Prostate gland (tissue), 2 donors: ENCODE measurements around the gene C1QL1. TPM values are rescaled to one million over a fixed set of nuclear protein-coding genes. Genes with fewer than 3 reads are reported as not detected.

Source experiments
- DNase-seq: peaks from one replicate; pipeline ENCODE4 v3.0.0-alpha.2; 2019; ENCODE audit warnings: low spot score
- H3K27ac ChIP-seq, 2 donors: fragments of 200-600 bp; sonication (generic); 2 replicates each; pipeline ENCODE4 v1.5.1; 2017 to 2019
- H3K27me3 ChIP-seq: fragments of 200-600 bp; sonication (generic); replicated peaks from 2 replicates; pipeline ENCODE4 v1.5.1; 2019; ENCODE audit not compliant: insufficient read depth
- H3K36me3 ChIP-seq, 2 donors: fragments of 200-600 bp; sonication (generic); 1 replicate in 1 of 2; 2 replicates in 1 of 2; pipeline versions ENCODE4 v1.5.1 to v1.8.1; 2017 to 2019
- H3K4me1 ChIP-seq: fragments of 200-600 bp; sonication (generic); replicated peaks from 2 replicates; pipeline ENCODE4 v1.5.1; 2019
- H3K4me3 ChIP-seq, 2 donors: fragments of 200-600 bp; sonication (generic); 2 replicates each; pipeline ENCODE4 v1.5.1; 2017 to 2019
- H3K9me3 ChIP-seq: fragments of 200-600 bp; sonication (generic); 2 replicates; pipeline ENCODE4 v1.5.1; 2017
- POLR2A ChIP-seq: fragments of 450-650 bp; IDR thresholded peaks from one replicate; pipeline ENCODE4 v1.6.1; 2016; ENCODE audit warnings: antibody characterized with exemption, mild to moderate bottlenecking
- POLR2AphosphoS5 ChIP-seq: sonication (generic); formaldehyde crosslinking; IDR thresholded peaks from one replicate; pipeline ENCODE4 v1.6.1; 2017; ENCODE audit warnings: antibody characterized with exemption
- WGBS: methylation state at CpG from one replicate; pipeline ENCODE4 v1.1.5; 2018; 5-methylcytosine and 5-hydroxymethylcytosine counted together
- intact Hi-C: fragments of 100-400 bp; cut with DNase I; formaldehyde crosslinking; loops from one replicate; pipeline ENCODE4 v1.14.2; 2022
- total RNA-seq, 2 donors: library from RNA; depleted of rRNA; stranded (reverse); fragments of >200 nt; gene quantifications; one replicate each; pipeline ENCODE4 v1.1.0, GENCODE V29; 2016
- TF ChIP-seq, protein P1 (sequence below), 4 experiments: fragments of 200-600 bp in 2 of 4; fragments of 450-650 bp in 2 of 4; sonication (generic) in 2 of 4; IDR thresholded peaks; 1 replicate in 3 of 4; 2 replicates in 1 of 4; pipeline ENCODE4 v1.5.1; 2016 to 2019; ENCODE audit warnings: antibody characterized with exemption in 4 of 4, mild to moderate bottlenecking in 2 of 4, moderate library complexity in 2 of 4

Gene C1QL1
- total RNA-seq, 2 donors from 2014 or later = 0.87 to 1.1 TPM

DNA sequence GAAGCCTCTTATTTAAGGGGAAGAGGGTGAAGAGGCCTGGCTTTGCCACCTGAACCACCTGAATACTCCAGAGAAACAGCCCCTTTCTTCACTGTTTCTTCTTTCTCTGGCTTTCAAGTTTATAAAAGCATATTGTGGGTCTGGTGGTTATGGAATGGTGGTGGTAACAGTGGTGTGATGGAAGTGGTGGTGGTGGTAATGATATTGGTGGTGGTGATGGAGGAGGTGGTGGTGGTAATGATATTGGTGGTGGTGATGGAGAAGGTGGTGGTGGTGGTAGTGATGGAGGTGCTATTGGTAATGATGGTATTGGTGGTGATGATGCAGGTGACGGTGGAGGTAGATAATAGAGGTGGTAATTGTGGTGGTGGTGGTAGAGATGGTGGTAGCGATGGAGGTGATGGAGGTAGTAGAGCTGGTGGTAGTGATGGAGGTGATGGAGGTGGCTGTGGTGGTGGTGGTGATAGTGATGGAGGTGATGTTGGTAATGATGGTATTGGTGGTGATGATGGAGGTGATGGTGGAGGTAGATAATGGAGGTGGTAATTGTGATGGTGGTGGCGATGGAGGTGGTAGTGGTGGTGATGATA lies 14.1 kb upstream of the C1QL1 start:
- no peaks in the 10 kb centered on the region for H3K36me3 ChIP-seq
- no peaks in the 10 kb centered on the region for H3K27me3 ChIP-seq
- H3K4me3 ChIP-seq = no peak overlapping the region
- 96% methylated on average over 3 of the region's 3 CpGs for WGBS
- no peak for DNase-seq
- TF ChIP-seq POLR2AphosphoS5 (no peak), POLR2A (no peak)
- TF ChIP-seq, protein P1, sequence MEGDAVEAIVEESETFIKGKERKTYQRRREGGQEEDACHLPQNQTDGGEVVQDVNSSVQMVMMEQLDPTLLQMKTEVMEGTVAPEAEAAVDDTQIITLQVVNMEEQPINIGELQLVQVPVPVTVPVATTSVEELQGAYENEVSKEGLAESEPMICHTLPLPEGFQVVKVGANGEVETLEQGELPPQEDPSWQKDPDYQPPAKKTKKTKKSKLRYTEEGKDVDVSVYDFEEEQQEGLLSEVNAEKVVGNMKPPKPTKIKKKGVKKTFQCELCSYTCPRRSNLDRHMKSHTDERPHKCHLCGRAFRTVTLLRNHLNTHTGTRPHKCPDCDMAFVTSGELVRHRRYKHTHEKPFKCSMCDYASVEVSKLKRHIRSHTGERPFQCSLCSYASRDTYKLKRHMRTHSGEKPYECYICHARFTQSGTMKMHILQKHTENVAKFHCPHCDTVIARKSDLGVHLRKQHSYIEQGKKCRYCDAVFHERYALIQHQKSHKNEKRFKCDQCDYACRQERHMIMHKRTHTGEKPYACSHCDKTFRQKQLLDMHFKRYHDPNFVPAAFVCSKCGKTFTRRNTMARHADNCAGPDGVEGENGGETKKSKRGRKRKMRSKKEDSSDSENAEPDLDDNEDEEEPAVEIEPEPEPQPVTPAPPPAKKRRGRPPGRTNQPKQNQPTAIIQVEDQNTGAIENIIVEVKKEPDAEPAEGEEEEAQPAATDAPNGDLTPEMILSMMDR (IDR thresholded peaks at IDR 0.05) = no peak
- intact Hi-C loops = no loop called here
- H3K4me1 ChIP-seq = no peaks in the 10 kb centered on the region
- no peaks in the 10 kb centered on the region for H3K9me3 ChIP-seq
- H3K27ac ChIP-seq = peak overlapping the region in 1 of 2 donors; percentile 30

GRCh38 chr17:44981221-44981968 lies 13.3 kb upstream of the C1QL1 start:
- no peak for DNase-seq
- 24% methylated on average over 12 of the region's 12 CpGs for WGBS
- intact Hi-C loops = loop anchor here (2.0 kb wide), 1 partner anchor 37 kb away; no protein-coding TSS in a partner anchor
- H3K27me3 ChIP-seq = no peaks in the 10 kb centered on the region
- H3K27ac ChIP-seq = peak overlapping the region; percentile 2 to 35
- H3K4me1 ChIP-seq = no peaks in the 10 kb centered on the region
- no peaks in the 10 kb centered on the region for H3K36me3 ChIP-seq
- H3K9me3 ChIP-seq = no peaks in the 10 kb centered on the region
- TF ChIP-seq, protein P1 (IDR thresholded peaks at IDR 0.05) = no peak
- peak; percentile 16 for TF ChIP-seq POLR2AphosphoS5
- no peak for TF ChIP-seq POLR2A
- H3K4me3 ChIP-seq = no peak overlapping the region

- H3K27me3 ChIP-seq = no peaks in the 10 kb centered on the region
- peak; percentile 53 for TF ChIP-seq POLR2AphosphoS5
- TF ChIP-seq POLR2A = no peak
- TF ChIP-seq, protein P1 (IDR thresholded peaks at IDR 0.05) = no peak
- no peaks in the 10 kb centered on the region for H3K4me1 ChIP-seq
- H3K9me3 ChIP-seq = no peaks in the 10 kb centered on the region
- H3K36me3 ChIP-seq = no peaks in the 10 kb centered on the region
- H3K27ac ChIP-seq = peak overlapping the region; percentile 33 to 56
- intact Hi-C loops = no loop called here
- H3K4me3 ChIP-seq = no peak overlapping the region
- 40% methylated on average over 9 of the region's 9 CpGs for WGBS
- DNase-seq = no peak
Observed at GRCh38 chr17:44979426-44979995, 11.4 kb upstream of the C1QL1 start.

- 90% methylated on average over 5 of the region's 5 CpGs for WGBS
- no peaks in the 10 kb centered on the region for H3K9me3 ChIP-seq
- peak overlapping the region in 1 of 2 donors; percentile 33 for H3K27ac ChIP-seq
- H3K4me3 ChIP-seq = no peak overlapping the region
- H3K4me1 ChIP-seq = no peaks in the 10 kb centered on the region
- H3K36me3 ChIP-seq = no peaks in the 10 kb centered on the region
- no peaks in the 10 kb centered on the region for H3K27me3 ChIP-seq
- TF ChIP-seq, protein P1 (IDR thresholded peaks at IDR 0.05) = no peak
- no peak for TF ChIP-seq POLR2AphosphoS5
- no peak for TF ChIP-seq POLR2A
- DNase-seq = no peak
- intact Hi-C loops = no loop called here
Observed at GRCh38 chr17:44978807-44979206, 10.7 kb upstream of the C1QL1 start.
